GM19455 (cell line): ENCODE measurements around the gene GPR78.

Source experiments
- ATAC-seq: cut with Tn5 transposase; IDR thresholded peaks from one replicate; pipeline ENCODE4 v1.9.1; 2021; ENCODE audit not compliant: unreplicated experiment

GPR78 gene

DNA sequence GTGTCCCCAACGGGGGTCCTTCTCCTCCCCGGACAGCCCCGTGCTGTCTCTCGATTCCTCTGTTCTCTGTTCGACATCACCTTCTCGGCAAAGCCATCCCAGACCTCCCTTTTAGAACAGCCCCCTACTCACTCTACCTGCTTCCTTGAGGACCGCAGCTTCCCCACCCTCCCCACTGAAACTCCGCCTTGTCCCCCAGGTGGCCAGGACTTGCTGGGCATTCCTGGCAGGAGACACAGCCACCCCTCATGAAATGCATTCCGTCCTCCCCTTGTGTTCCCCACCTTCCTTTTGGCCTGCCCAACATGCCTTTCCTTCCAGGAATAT lies 34.8 kb upstream of the GPR78 start:
- ATAC-seq = no peak

DNA sequence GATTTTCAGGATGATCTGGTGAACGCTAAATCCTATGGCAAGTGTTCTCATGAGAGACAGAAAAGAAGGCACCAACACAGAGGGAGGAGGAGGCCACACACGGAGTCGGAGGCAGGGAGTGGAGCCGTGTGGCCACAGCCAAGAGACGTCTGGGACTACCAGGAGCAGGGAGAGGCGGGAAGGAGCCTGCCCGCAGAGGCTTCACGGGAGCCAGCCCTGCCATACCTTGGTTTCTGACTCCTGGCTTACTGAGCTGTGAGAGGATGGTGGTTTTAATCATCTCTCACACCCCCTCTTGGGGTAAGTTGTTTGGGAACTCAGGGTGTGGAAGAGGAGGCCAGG lies 33.5 kb upstream of the GPR78 start:
- ATAC-seq = no peak

DNA sequence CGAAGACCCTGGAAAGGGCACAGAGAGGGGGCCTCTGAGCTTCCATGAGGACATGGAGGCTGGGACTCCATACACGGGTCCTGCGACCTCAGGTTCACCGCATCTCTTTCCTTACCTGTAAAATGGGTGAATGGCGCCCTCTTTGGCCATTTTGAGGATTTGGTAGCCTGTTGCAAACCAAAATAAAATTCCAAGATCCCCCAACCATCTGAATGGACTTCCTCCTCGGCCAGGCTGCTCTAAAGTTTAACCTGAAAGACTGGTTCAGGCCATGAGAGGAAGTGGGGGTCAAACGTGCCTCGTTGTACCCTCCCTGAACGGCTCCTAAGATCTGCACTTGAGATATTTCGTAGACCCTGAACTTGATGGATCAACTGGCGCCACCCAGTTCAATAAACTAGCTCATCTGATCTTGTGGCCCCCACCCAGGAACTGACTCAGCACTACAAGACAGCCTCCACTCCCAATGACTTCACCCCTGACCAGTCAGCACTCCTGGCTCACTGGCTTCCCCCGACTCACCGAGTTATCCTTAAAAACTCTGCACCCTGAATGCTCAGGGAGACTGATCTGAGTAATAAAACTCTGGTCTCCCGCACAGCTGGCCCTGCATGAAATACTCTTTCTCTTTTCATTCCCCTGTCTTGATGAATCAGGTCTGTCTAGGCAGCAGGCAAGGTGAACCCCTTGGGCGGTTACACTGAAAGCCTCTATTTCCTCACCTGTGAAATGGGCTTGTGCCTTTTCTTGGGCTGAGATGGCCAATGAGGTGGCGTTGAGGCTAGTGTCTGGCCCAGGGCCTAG lies 32.9 kb upstream of the GPR78 start:
- no peak for ATAC-seq

DNA sequence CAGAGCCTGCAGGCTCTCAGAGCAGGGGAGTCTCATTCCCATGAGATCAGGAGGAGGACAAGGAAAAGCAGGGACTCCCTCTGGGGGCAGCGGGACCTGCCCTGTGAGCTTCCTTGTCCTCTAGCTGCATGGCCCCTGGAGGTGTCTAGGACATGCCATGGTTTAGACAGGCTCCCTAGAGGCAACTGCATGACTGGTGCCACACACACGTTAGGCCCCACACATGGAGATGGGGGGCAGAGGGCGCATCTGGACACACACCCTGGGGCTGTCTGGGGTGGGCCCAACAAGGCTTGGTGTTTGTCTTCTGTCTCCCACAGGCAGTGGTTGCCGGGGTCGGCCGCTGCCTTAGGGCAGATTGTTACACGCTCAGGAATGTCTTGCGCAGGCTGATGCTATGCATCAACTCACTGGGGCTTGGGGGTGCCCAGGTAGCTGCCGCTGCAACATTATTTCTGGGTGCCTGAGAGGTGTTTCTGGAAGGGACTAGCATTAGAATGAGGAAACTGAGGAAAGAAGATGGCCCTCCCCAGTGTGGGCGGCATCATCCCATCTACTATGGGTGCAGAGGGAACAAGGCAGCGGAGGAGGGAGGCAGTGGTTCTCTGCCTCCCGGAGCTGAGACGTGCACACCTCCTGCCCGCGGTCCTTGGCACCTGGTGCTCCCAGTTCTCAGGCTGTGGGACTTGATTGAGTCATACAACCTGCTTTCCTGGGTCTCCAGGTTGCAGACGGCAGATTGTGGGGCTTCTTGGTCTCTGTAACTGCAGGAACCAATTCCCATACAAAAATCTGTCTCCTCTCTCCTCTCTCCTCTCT lies 32.1 kb upstream of the GPR78 start:
- ATAC-seq = no peak

DNA sequence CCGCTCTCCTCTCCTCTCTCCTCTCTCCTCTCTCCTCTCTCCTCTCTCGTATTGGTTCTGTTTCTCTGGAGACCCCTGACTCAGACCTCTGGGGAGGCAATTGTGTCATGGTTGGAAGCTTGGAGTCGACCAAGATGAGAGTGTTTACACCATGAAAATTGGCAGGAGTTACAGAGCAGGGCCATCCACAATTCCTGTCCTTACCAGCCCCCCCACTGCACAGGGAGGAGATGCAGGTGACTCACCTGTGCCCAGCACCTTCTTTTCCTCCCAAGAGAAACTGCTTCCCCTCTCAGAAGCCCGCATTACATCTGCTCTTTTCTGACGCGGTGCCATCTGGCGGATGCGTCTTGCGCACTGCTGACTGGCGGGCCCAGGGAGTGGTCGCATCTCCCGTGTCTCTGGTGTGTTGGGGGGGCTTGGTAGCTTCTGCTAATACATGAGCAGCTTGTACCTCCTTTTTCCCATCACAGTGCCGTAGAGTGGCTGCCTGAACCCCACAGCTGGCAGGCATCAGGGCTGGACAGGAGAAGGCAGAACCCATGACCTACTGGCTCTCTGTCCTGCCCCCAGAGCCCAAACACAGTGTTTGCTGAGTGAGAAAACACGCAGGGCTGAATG lies 31.4 kb upstream of the GPR78 start:
- no peak for ATAC-seq

DNA sequence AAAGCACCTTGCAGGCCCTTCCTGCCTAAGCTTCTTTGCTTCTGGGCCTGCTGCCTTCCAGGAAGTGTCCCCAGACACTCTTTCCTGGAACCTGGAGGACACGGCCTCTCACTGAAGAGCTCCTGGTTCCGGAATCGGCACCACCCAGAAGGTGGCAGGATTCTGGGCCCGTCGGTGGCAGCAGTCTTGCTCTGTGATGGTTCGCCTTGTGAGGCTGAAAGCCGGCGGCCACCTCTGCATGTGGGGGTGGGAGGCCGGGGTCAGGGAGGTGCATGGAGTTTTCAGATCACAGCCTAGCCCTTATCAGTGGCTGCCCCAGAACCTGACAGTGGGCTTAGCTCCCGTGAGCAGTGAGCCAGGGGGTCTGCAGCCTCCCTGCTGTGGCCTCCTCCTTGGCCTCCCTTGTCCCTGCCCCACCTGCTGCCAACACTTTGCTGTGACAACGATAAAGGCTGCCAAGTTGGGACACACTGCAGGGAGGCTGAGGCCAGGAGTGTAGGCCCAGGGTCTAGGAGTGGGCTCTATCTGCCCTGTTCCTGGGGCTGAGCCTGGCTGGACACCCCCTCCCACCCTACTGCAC lies 30.8 kb upstream of the GPR78 start:
- no peak for ATAC-seq

DNA sequence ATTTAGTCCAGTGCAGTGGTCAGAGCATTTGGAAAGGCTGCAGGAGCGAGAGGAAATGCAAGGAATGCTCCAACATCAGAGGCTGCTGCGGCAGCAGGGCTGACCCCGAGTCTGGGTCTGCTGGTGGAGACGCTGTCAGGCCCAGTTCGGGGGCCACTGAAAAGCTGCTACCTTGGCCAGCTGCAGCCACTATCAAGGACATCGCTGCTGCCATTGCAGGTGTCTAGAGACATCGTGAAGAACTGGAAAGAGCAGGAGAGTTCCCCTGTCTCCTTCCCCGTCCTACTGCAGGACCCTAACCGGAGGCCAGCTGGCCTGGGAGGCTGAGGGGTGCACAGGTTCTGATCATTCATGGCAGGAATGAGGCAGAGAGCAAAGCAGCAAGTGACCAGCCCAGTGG lies 29.5 kb upstream of the GPR78 start:
- no peak for ATAC-seq

DNA sequence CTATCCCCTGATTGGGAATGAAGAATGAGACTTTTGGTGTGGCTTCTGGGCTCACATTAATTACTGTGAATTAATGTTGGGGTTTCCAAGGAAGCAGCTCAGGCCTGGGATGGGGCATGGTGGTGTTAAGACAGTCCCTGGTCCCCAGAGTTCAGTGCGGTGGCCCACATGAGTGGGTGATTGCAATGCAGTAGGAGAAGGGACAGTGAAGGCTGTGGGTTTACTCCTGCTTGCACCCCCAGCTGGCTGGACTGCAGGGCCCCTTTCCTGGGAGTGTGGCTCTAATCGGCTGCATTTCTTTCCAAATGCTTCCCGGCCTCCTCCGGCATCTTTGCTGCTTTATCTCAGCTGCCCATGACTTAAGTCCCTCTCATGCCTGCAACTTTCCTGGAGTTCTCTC lies 28.2 kb upstream of the GPR78 start:
- no peak for ATAC-seq

DNA sequence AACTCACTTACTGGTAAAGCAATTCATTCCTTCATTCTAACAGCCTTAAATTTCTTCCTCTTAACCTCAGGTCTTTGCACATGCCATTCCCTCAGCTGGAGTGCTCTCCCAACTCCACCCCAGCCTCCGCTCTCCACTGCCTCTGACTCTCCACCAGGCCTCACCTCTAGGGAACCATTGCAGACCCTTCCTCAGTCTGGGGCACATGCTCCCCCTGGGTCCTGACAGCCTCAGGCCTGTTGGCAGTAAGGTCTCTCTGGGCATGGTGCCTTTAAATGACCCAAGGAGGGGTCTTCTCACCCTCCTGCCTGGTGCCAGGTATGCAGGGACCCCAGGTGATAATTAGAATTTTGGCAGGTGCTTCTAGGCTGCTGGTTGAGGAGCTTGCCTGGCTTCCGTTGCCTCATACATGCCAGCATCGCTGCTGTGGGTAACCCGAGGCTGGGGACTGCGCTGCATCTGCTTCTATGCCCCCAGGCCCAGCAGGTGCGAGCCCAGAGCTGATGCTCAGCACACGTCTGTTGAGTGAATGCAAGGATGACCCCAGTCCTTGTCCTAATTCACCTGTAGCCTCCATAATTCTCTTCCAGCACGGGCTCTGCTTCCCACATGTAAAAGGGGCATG lies 27.5 kb upstream of the GPR78 start:
- no peak for ATAC-seq

DNA sequence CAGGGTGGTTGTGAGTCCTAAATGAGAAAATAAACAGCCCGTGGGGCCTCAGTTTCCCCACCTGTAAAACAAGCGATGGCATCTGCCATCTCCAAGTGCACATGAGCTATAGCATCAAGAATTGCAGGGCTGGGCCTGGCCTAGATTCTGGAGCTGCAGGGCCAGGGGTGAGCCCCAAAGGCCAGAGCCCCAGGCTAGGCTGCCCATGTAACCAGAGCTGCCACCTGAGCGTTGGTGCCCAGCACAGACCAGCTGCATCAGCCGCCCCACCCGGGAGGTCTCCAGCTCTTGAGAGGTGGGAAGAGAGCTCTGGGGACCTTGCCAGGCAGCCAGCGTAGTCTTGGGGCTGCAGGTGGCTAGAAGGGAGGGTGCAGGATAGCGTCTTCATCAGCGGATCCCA lies 27.0 kb upstream of the GPR78 start:
- ATAC-seq = no peak

DNA sequence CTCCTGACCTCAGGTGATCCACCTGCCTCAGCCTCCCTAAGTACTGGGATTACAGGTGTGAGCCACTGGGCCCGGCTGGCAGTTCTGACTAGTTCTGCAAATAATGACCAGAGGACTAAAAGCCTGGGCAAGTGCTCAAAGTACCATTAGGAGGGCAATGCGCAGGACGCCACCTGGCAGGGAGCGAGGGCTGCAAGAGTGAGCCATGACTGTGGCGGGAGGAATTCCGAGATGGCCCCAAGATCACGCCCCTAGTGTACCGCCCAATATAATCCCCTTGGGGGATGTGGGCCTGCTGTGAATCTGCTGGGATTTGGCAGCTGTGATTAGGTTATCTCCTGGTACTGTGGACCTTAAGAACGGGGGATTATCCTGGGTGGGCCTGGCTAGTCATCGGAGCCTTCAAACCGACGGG lies 26.2 kb upstream of the GPR78 start:
- no peak for ATAC-seq

DNA sequence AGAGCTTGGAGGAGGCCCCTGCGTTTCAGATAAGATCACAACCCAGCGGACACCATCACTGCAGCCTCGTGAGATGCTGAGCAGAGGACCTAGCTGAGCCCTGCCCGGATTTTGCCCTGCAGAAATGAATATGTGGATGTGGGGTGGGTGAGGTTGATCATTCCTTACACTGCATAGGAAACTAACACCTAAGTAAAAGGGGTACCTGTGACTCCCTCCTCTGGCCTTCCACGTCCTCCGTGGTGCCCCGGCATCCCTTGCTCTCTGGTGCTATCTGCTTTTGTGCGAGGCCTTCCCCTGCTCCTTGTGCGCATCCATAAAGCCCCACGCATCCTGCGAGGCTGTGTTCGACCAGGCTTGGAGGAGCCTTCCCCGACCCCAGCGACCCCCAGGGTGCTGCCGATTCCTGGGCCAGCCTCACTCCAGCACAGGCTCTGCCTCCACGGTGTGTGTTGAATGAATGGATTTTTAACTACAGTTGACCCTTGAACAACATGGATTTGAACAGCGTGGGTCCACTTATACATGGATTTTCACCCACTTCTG lies 25.6 kb upstream of the GPR78 start:
- no peak for ATAC-seq

DNA sequence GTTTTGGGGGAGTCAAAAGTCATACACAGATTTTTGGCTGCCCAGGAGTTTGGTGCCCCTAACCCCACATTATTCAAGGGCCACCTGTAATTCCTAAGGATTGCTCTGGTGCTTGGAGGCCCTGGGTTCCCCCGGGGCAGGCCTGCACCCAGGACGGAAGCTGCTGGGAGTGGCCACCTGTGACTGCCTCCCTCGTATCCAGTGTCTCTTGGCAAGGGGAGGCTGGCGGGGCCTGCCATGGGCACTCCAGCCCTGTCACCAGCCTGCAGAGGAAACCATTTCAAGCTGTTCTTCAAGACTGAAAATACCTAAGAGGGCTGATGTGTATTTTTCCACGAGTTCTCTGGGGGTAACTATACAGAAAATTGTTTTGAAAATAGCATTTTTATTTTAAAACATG lies 24.5 kb upstream of the GPR78 start:
- no peak for ATAC-seq

DNA sequence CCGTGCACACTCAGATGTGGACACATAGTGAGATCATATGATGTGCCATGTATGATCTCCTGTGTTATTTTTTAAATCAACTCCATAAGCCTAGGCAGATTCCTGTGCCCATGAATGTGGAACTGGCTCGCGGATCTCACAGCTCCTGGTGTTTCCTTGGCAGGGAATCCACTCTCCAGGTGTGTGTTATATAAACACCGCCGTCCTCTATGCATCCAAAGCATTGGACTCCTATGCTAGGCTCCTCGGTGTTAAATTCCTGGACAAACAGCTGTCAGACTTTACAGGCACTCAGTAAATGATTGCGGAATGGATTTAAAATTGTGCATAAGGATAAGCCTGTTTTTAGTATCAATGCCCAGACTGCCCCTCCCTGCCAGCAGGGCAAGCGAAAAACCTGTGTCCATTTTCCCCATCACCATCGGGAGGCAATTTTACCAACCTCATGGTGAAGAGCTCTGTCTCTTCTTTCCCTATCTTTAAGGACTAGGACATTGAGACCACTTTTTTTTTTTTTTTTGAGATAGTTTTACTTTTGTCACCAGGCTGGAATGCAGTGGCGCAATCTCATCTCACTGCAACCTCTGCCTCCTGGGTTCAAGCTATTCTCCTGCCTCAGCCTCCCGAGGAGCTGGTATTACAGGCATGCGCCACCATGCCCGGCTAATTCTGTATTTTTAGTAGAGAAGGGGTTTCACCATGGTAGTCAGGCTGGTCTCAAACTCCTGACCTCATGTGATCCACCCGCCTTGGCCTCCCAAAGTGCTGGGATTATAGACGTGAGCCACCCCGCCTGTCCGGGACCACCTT lies 23.6 kb upstream of the GPR78 start:
- no peak for ATAC-seq

DNA sequence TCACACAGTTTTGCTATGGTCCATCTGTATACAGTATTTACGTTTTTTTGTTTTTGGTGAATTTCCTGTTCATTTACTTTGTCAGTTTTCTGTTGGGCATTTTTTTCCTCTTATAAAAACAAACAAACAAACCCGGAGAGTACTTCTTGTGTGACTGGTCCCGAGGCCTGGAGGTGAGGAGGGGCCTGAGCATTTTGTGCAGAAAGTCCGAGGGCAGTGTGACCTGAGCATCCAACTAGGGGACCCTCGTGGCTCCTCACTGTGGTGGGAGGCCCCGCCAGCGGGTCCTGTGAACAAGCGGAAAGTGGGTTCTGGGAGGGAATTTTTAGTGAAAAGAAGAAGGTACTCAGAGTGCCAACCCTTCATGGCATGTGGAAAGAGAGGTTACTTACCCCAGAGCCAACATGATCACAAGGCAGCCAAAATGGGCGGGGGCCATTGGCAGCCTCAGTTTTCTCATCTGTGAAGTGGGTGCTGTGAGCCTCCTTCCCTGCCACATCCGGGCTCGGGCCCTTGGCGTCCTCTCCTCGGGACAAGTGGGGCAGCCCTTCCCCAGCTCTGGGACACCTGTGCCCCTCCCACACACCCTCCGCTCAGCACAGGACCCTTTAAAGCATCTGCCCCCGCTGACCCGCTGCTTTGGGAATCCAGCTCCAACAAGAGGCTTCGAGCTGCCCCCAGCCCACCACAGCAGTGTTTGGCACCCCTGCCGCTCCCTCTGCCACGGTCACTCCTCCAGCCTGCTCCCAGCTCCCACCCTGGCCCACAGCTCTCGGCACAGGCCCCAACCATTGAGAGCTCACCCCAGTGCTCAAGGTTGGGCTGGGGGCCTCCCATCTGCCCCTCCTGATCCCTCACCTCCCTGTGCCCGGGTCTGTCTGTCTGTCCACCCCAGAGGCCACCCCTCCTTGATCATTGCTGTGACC lies 22.8 kb upstream of the GPR78 start:
- no peak for ATAC-seq

DNA sequence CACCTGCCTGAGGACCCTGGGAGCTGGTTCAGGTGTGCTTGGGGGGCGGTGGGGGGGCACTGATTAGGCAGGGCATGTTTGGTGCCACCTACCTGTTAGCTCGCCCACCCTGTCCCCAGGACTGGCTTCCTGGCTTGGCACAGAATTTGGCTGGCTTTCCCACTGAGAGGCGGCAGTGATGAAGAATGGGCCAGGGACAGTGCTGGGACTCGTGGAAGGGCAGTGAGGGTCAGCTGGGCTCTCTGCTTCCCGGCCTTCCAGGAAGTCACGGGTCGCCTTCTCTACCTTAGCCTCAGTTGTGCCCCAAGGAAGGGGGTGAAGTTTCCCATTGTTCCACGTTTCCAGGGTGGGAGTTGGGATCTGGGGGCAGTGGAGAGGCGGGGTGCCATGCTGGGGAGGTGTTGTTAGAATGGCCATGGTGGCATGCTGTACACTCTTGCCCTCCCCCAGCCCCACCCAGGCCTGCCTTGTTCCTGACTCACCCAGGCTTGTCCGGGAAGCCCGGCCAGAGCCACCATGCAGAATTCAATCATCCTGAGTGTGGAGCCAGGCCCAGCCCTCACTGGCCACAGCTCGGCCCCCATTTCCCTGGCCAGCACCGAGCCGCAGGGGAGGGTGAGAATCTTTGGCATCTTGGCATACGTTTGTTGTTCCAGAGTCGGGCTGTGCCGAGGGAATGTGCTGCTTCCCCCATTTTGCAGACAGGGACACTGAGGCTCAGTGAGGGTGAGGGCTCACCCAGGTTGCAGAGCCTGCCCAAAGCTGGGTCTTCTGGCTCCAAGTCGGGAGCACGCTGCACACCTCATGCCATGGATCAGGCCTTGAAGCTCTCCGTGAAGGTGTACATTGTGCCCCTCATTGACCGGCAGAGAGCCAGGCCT lies 21.9 kb upstream of the GPR78 start:
- no peak for ATAC-seq

DNA sequence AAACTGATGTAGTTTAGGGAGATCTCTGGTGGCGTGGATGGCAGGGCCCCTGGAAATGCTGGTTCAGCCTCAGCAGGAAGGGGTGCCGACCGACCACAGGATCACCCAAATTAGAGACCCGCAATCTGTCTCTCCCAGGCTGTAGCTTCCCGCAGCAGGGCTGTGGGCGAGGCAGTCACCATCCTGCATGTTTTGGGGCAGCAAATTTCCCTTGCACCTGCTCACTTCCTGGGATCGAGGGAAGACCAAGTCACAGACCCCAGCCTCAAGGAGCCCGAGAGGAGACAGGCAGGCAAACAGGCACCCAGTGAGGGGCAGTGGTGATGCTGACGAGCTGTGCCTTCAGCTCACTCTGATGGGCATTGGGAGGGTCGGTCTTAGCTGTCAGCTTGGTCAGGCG lies 21.2 kb upstream of the GPR78 start:
- no peak for ATAC-seq

DNA sequence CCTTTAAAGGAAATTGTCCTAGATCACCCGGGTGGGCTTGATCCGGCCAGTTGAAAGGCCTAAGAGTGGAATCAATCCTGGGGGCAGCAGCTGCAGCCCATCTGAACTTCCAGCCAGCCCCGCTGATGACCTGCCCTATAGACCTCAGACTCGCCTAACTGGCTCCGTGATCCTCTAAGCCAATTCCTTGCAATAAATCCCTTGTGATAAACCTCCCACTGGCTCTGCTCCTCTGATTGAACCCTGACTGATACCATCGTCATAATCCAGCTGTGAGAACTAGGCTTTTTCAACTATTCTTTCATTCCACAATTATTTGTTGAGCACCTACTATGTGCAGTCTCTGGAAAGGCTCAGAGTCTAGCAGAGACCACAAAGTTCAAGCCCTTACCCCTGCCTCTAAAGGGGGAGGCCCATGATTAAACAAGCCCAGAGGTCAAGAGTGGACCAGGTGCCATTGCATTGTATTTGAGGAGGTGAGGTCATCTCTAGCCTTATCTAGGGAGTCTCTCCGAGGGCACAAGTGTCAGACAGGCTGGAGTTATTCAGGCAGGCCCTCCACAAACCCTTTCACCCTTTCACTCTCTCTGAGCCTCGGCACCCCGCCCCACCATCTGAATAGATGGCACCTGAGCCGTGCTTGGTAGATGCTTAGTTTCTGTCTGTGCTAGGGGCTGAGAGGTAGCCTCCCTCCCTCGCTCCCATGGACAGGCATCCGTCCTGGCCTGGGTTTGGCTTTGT lies 20.5 kb upstream of the GPR78 start:
- ATAC-seq = no peak
